GM18505 (cell line): ENCODE measurements around the gene PCCA.
A peak's percentile ranks its signal among the peaks of the same experiment; 100 is the strongest.

Source experiments
- ATAC-seq: cut with Tn5 transposase; IDR thresholded peaks from one replicate; pipeline ENCODE4 v1.9.1; 2021; ENCODE audit not compliant: unreplicated experiment
- POLR2A ChIP-seq: IDR thresholded peaks from 4 replicates; pipeline ENCODE4 v1.6.1; 2011; ENCODE audit warnings: borderline replicate concordance; ENCODE audit not compliant: insufficient read depth, insufficient read length; ENCODE audit errors: extremely low read depth

The PCCA gene, protein sequence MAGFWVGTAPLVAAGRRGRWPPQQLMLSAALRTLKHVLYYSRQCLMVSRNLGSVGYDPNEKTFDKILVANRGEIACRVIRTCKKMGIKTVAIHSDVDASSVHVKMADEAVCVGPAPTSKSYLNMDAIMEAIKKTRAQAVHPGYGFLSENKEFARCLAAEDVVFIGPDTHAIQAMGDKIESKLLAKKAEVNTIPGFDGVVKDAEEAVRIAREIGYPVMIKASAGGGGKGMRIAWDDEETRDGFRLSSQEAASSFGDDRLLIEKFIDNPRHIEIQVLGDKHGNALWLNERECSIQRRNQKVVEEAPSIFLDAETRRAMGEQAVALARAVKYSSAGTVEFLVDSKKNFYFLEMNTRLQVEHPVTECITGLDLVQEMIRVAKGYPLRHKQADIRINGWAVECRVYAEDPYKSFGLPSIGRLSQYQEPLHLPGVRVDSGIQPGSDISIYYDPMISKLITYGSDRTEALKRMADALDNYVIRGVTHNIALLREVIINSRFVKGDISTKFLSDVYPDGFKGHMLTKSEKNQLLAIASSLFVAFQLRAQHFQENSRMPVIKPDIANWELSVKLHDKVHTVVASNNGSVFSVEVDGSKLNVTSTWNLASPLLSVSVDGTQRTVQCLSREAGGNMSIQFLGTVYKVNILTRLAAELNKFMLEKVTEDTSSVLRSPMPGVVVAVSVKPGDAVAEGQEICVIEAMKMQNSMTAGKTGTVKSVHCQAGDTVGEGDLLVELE

GRCh38 chr13:100088644-100089464 is at the start of gene PCCA:
TSS of gene PCCA (plus strand) at chr13:100089093. CDS start at chr13:100089121, 28 bp downstream.
- ATAC-seq: peak; percentile 95
- peak; percentile 77 for TF ChIP-seq POLR2A

GRCh38 chr13:100039740-100040139 is 49.2 kb upstream of the PCCA start:
- no peak for TF ChIP-seq POLR2A

GRCh38 chr13:100040196-100040595 is 48.7 kb upstream of the PCCA start:
- ATAC-seq: no peak
- no peak for TF ChIP-seq POLR2A

More at GRCh38 chr13:100039740-100040139, 49.2 kb upstream of the PCCA start:
- no peak for ATAC-seq

- no peak for ATAC-seq
- TF ChIP-seq POLR2A: no peak
These were observed 44.0 kb upstream of the PCCA start for GRCh38 chr13:100044936-100045335.

- no peak for TF ChIP-seq POLR2A
- no peak for ATAC-seq
These were observed 43.5 kb upstream of the PCCA start for GRCh38 chr13:100045355-100045754.

- no peak for TF ChIP-seq POLR2A
- ATAC-seq: no peak
These were observed 37.8 kb upstream of the PCCA start for GRCh38 chr13:100051070-100051469.

DNA sequence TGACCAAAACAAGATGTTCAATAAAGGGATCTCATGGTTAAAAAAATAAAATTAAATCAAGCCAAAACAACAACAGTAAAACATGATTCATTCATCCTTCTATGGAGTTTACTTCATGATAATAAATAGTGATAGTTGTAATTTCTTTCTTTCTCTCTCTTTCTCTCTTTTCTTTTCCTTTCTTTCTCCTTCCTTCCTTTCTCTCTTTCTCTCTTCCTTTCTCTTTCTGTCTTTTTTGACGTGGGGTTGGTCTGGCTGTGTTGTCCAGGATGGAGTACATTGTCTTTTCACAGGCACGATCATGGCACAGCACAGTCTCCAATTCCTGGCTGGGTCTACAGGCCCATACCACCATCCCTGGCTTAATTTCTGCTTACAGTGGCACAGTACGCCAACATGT is 29.1 kb upstream of the PCCA start:
- no peak for ATAC-seq
- no peak for TF ChIP-seq POLR2A

DNA sequence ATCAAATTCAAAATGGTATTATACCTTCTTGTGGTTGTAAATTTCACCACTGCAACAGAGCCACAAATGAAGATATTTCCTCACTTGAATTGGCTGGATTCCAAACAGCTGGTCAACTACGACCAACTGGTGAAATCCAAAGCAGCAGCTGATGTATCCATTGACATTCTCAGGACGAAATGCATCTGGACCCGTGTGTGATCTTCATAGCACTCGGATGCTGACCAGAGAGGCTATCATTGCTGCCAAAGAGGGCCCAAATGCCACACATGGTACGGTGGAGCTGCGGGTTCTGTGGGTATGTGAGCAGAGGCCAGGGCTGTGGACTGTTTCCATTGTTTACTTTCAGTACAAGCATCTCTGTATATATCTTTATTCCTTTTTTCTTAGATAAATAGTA is 25.6 kb upstream of the PCCA start:
- no peak for TF ChIP-seq POLR2A
- ATAC-seq: no peak

GRCh38 chr13:100063906-100064305 is 25.0 kb upstream of the PCCA start:
- no peak for ATAC-seq
- no peak for TF ChIP-seq POLR2A

DNA sequence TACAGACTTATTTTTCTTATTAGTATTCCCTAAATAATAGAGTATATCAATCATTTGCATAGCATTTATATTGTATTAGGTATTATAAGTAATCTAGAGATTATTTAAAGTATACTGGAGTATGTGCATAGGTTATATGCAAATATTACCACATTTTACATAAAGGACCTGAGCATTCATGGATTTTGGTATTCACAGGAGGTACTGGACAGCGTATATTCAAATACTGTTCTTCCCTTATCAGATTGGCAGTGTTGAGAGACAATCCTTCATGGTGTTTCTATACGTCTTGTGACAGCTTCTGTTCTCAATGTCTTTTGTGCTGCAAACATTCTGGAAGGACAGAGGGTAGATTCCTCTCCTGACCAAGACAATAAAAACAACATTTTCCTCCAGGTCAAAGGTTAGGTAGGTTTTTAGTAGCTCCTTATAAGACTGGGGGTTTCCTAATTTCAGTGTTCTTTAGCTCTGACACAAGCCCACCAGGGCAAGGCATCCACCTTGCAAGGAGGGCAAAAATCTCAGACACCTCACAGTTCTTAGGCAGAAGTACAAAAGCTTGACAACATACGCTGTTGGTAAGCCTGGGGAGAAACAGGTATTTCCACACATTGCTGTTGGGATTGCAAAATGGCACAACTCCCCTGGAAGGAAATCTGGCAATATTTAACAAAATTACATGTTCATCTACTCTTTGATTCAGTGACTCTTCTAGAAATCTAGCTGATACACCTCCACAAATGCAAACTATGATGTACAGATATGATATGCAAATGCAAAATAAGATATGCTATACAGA is 20.6 kb upstream of the PCCA start:
- no peak for TF ChIP-seq POLR2A
- no peak for ATAC-seq

- no peak for ATAC-seq
- no peak for TF ChIP-seq POLR2A
These were observed 19.6 kb upstream of the PCCA start for GRCh38 chr13:100069278-100069677.
